BE2C (cell line): ENCODE results near the gene TRPM2.
"Not testable (repeated sequence)": the region's sequence is repeated elsewhere in the genome, so short reads cannot be mapped to it uniquely, and the experiment has no call there.

ENCODE experiments used
- DNase-seq: peaks from one replicate; pipeline ENCODE4 v3.0.0-alpha.2; 2020
- H3K27me3 ChIP-seq: fragments of 250-450 bp; sonication (Bioruptor Pico); 2 replicates; pipeline ENCODE4 v1.5.1; 2020; ENCODE audit warnings: mild to moderate bottlenecking
- H3K36me3 ChIP-seq: fragments of 250-450 bp; sonication (Bioruptor Pico); 2 replicates; pipeline ENCODE4 v1.5.1; 2020; ENCODE audit warnings: mild to moderate bottlenecking
- H3K4me1 ChIP-seq: fragments of 250-450 bp; sonication (Bioruptor Pico); 2 replicates; pipeline ENCODE4 v1.5.1; 2020
- H3K4me3 ChIP-seq: 2 replicates; pipeline ENCODE4 v1.5.1; 2011; ENCODE audit warnings: low read depth, low read length
- H3K9me3 ChIP-seq: fragments of 250-450 bp; sonication (Bioruptor Pico); 2 replicates; pipeline ENCODE4 v1.5.1; 2020
- CTCF ChIP-seq: IDR thresholded peaks from 2 replicates; pipeline ENCODE4 v1.5.1; 2012; ENCODE audit warnings: mild to moderate bottlenecking, low read depth, low read length

The TRPM2 gene

DNA sequence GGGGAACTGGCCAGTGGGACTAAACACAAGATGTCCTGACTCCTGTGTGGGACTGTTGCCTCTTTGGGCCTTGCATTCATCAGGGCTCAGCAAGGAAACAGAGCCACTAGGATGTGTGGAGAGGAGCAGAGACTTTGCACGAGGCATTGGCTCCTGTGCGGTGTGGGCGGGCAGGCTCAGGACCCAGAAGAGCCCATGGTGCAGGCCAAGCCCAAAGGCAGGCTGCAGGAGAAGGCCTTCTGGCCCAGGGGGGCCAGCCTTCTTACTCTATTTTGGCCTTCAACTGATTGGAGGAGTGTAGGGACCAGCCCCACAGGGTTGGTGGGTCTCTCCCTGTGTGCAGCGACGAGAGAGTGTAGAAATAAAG, 125.4 kb downstream of the TRPM2 start:
- TF ChIP-seq CTCF = no peak
- no peaks in the 10 kb centered on the region for H3K36me3 ChIP-seq
- no peaks in the 10 kb centered on the region for H3K4me1 ChIP-seq
- no peak for DNase-seq
- no peak overlapping the region for H3K4me3 ChIP-seq
- H3K27me3 ChIP-seq = peaks cover 20% of the 10 kb centered on the region
- no peaks in the 10 kb centered on the region for H3K9me3 ChIP-seq

DNA sequence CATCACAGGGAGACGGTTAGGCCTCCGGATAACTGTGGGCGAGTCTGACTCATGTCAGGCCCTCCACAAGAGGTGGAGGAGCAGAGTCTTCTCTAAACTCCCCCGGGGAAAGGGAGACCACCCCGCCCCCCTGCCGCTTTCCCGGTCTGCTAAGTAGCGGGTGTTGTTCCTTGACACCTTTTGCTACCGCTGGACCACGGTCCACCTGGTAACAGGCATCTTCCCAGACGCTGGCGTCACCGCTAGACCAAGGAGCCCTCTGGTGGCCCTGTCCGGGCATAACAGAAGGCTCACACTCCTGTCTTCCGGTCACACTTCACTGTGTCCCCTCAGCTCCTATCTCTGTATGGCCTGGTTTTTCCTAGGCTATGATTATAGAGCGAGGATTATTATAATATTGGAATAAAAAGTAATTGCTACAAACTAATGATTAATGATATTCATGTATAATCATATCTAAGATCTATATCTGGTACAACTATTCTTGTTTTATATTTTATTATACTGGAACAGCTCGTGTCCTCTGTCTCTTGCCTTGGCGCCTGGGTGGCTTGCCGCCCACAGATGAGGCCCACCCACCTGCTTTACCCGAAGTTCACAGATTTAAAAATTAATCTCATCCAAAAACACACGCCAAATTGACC, 126.3 kb downstream of the TRPM2 start:
- peak; percentile 58 for TF ChIP-seq CTCF
- DNase-seq = peak; percentile 56

GRCh38 chr21:44480200-44481053, 127.0 kb downstream of the TRPM2 start:
- DNase-seq = no peak
- TF ChIP-seq CTCF = no peak
- H3K4me3 ChIP-seq = no peak overlapping the region
- no peaks in the 10 kb centered on the region for H3K9me3 ChIP-seq
- no peaks in the 10 kb centered on the region for H3K4me1 ChIP-seq
- H3K36me3 ChIP-seq = no peaks in the 10 kb centered on the region
- H3K27me3 ChIP-seq = peaks cover 23% of the 10 kb centered on the region

More for the DNA sequence above, 126.3 kb downstream of the TRPM2 start:
- not testable (repeated sequence) for H3K9me3 ChIP-seq, H3K36me3 ChIP-seq, H3K4me1 ChIP-seq, H3K4me3 ChIP-seq
- peaks cover 23% of the 10 kb centered on the region for H3K27me3 ChIP-seq

DNA sequence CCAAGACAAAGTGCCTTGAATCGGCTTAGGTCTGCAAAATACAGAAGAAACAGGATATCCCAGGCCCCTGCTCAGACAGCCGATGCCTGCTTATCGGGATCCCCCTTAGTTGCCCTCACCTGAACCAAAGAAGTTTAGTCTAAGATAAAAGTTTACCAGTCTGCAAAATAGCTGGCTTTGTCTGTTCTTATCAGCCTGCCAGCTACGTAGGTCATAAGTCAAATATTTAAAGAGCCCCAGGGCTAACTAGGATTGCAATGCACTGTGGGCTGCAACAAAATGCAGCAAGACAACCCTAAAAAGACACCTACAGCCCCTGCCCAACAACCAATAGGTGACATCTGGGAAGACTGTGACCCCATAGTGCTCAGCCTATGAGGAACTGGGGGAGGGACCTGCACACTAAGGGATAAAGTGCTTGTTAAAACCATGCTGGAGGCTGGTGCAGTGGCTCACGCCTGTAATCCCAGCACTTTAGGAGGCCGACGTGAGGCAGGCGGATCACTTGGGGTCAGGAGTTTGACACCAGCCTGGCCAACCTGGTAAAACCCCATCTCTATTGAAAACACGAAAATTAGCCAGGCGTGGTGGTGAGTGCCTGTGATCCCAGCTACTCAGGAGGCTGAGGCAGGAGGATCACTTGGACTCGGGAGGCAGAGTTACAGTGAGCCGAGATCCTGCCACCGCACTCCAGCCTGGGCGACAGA, 129.3 kb downstream of the TRPM2 start:
- H3K27me3 ChIP-seq = peaks cover 21% of the 10 kb centered on the region
- H3K4me1 ChIP-seq = no peaks in the 10 kb centered on the region
- DNase-seq = no peak
- H3K9me3 ChIP-seq = no peaks in the 10 kb centered on the region
- TF ChIP-seq CTCF = no peak
- no peaks in the 10 kb centered on the region for H3K36me3 ChIP-seq
- no peak overlapping the region for H3K4me3 ChIP-seq

- no peaks in the 10 kb centered on the region for H3K36me3 ChIP-seq
- H3K9me3 ChIP-seq = no peaks in the 10 kb centered on the region
- H3K4me3 ChIP-seq = no peak overlapping the region
- no peak for TF ChIP-seq CTCF
- no peak for DNase-seq
- peaks cover 20% of the 10 kb centered on the region for H3K27me3 ChIP-seq
- no peaks in the 10 kb centered on the region for H3K4me1 ChIP-seq
These were observed 130.1 kb downstream of the TRPM2 start for GRCh38 chr21:44483288-44484237.
